GM18517 (cell line): ENCODE data around the gene DDX5.
A peak's percentile ranks its signal among the peaks of the same experiment; 100 is the strongest.
"Not testable (repeated sequence)": the region's sequence is repeated elsewhere in the genome, so short reads cannot be mapped to it uniquely, and the experiment has no call there.

Experiments
- ATAC-seq: cut with Tn5 transposase; IDR thresholded peaks from one replicate; pipeline ENCODE4 v1.9.1; 2021; ENCODE audit warnings: mild to moderate bottlenecking, moderate library complexity; ENCODE audit not compliant: unreplicated experiment

DDX5 gene

DNA sequence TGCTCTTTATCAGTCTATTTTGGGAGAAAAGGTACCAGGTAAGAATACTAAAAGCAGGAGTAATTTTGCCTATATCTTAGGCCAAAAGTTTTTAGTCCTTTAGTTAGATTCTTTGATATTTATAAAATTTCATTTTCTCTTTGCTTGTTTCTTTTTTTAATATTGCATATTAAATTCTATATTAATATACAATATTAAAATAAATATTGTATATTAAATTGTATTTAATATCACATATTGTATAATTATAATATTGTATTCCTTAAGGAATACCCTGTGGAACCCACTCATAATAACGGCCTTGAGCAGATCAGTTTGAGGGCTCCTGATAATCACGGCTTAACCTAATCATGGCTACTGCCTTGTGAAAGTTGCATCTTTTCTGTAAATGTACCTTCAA is 2.6 kb upstream of the DDX5 start:
- no peak for ATAC-seq

DNA sequence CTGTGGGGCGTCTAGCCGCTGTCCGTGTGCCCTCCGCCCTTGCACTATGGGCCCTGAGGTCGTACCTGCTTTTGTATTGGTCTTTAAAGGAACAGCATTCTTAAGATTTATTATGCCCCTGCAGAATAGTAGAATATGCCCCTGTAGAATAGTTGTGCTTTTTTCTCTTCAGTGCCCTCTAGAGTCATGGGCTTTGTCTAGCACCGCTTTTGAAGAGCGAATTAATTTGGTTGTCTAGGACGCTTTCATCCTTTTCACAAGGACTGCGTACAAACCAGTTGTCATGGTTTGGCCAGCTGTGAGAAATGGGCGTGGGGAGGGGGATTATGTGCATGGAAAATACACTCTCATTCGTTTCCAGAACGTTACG is 1.3 kb upstream of the DDX5 start:
- peak; percentile 10 for ATAC-seq

DNA sequence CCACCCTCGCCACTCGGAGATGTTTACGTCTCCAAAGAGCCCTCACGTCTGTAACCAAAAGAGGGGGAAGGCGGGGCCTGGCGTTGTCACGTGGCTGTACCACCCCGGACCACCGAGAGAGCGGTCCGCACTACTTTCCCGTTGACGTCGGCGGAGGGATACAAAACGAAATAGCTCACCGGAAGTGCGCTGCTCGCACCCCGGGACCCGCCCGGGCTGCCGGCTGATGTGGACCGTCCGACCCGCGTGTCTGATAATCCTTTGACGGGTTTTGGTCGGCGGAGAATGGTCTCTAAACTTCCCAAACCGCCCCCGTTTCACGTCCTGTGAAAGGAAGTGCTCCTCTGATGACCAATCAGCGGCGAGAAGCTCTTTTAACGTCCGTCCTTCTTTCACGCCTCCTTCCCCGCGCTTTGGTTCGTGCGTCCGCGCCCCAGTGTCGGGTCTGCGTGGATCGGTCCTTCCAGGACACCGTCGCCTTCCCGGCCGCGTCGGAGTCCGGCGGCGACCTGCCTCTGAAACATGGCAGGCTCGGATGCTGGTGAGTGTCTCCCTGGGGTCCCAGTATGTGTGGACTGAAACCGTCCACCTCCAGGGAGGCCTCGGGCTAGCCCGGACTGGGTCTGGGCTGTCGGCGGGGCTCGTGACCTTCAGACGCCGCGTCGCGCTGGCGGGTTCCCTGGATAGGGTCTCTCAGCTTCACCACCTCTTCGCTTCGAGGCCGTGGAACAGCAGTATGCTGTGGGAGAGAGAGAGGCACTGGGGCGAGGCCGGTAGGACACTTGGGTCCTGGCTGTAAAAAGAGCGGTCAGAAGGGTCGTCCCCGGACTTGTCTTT is 705 bp upstream of the DDX5 start, which contains the start of gene CEP95:
TSS of gene CEP95 (plus strand) at position 402 of the 837 bp plus-strand sequence. CDS start at position 523, 121 bp downstream.
- peak; percentile 44 for ATAC-seq

DNA sequence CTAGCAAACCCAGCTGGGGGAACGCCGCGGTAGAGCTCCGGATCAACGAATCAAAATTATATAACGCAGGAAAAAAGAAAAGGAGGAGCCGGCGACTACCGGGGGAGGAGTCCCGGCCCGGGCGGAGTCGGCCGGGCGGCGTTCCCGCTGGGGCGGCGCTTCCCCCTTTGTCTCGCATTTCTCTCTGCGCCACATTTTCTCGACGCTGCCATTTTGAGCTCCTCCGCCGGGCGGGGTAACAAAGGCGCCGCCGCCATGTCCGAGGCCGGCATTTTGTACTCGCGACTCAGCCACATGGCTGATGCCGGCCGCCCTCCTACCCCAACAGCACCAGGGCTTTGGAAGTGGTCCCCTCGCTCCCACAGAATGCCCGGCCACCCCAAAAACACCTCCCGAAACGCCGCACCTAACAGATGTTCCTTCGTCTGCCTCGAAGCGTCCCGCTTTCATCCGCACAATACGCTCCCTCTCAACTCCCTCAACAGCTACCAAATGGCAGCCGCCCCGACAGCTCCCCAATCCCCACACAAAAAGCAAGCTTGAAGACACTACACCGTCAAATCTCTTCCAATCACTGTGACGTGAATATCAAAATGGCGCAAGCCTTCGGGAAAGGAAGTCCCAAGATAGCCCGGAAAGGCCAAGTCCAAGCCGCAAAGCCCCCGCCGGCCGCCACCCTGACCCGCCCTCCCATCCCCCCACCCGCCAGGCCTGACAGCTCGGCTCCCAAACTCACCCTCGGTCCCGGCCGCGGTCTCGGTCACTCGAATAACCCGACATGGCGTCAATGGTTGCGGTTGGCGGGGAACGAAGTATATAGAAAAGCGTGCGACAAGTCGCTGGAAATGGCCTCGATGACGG is 519 bp downstream of the DDX5 start:
- no peak for ATAC-seq

DNA sequence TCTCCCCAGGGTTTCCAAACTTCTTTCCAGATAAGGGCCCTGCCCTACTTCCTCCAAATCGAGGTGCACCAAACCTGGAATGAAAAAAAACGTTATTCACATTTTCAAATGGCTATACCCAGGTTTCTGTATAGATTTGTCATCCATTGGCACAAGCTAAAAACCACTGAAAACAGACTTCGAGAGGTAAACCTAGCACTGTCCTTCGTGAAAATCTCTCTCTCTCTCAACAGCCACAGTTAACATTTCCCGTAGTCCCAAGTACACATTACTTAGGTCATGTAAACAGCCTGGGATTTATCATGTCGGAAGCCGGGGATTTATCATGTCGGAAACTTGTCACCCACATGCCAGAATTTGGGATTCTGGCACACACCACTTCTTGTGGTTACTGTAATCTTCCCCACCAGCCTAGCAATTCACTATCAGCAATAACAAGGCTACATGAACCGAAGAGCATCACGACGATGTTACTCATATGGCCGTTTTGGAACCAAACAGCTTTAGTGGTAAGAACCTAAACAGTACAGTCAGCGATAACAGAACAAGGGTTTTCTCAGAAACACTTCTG is 1.2 kb downstream of the DDX5 start:
- ATAC-seq, result no peak

DNA sequence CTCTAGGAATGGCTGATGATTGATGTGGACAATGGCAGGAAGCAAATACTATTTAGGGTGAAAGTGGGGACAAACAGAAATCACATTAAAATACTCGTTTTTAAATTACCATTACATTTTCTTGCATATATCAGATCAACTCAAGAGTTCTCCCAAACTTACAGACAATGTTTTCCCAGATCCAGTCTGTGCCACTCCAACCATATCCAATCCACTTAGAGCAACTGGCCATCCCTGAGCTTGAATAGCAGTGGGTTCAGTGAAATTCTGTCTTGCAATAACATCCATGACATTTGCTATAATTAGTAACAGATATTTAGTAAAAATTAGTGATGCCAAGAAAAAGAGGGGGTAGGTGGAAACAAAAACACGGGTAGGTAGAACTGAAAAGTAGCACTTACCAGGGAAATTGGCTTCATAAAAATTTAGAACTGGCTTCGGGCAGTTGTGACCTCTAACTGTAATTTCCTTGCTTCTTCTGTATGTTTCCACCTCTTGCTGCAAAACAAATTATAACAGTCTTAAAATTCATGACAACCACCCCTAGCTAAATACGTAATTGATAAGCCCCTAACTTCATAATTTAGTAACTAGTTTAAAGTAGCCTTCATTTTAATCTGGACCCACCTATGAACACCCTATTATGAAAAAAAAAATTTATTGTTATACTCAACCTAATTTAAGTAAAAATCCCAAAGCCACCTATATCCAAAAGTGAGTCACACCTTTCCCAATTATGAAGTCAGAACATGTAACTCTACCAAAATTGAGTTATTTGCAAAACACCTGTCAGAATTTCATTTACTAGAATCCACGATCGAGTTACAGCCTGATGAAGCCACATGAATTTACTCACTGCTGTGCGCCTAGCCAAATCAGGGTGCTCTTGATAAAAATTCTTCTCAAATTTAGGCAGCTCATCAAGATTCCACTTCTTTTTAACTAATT is 2.0 kb downstream of the DDX5 start:
- no peak for ATAC-seq

DNA sequence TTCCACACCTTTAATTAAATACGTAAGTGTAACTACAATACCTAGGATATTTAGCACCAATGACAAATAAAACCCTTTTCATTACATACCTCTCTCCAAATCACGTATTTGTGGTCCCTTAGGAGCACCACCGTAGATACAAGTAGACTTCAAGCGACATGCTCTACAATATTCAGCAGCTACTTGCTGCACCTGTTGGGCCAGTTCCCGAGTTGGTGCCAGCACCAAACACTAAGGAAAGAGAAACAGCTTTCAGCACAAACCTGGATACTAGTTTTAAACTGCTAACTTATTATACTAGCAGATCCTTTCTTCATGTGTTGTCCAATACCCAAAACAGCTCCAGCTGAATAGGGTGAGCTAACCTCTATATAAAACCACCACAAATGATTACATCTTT is 2.7 kb downstream of the DDX5 start:
- no peak for ATAC-seq

DNA sequence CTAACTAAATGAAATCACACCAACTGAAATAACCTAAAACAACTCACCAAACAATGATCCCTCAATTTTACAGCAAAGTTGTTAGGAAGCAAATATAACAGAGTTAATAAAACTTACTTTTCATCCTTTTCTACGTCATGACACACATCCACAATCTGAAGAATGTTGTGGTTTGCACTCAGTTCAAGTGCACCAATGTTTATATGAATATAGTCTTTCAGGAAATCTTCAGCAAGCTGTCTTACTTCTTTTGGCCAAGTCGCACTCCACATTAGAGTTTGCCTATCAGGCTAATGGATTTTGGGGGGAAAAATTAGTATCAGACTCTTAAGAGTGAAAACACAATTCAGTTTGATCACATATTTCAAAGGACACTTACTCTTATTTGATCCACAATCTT is 3.3 kb downstream of the DDX5 start:
- ATAC-seq, result no peak

DNA sequence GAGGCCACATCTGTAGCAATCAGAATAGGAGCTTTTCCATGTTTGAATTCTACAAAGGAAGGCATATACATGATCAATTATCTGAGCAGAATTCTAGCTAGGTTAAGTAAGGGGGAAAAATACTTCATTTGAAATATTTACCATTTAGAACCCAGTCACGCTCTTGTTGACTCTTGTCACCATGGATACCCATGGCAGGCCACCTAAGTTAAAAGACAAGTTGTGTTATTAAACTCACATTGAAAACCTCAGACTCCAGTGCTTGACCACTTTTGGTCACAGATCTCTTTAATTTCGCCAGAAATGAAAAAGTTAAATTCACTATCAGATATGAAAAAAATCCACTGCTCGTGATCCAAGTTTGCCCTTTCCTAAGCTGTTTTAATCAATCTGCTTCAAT is 4.1 kb downstream of the DDX5 start:
- no peak for ATAC-seq

DNA sequence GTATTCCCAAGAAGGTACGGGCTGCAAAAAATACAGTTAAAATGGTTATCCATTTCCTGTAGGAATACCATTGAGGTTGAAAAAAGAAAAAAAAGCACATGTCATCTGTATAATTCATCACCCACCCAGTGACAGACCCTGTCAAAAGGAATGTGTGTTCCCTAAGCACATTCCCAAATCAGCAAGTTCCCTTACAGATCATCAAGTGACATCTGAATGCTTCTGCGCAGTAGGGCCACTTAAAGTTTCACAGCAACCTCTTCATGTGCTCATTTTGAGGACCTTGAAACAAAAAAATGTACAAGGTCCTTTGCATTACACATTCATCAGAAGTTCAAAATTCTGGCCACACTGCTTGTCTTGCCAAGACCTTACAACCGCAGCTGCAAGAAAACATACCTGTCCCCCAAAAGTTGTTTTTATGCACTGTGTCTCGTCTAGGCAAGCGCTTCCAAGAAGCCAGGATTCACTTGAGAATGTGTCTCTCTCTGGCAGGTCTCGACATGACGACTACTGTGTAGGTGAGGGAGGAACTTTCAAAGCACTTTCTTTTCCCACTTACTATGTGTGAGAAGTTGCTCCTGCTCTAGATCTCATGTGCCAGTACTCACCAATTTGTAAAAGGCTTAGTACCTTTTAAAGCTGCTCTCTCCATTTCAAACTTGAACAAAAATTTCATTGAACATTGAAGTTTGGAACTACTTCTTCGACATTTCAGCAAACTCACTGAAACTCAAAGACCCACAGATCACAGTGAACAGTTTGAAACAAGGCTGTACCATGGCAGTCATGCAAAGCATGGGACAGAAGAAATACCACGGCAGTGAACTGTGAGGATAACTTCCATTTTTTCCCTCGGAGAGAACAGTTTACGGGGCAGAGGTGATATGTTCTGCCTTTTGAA is 5.0 kb downstream of the DDX5 start:
- no peak for ATAC-seq

DNA sequence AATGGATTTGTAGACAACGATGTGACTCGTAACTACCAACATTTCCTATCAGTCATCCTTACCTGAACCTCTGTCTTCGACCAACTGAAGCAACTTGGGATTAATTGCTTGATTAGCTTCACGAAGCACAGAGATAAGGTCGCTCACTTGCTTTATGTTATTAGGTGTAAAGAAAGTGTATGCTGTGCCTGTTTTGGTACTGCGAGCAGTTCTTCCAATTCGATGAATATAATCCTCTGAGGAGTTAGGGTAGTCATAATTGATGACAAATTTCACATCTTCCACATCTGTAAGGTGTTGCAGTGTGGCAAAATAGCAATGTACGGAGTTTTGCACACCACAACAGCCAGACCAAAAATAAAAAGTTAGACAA is 5.6 kb downstream of the DDX5 start:
- ATAC-seq, result no peak

DNA sequence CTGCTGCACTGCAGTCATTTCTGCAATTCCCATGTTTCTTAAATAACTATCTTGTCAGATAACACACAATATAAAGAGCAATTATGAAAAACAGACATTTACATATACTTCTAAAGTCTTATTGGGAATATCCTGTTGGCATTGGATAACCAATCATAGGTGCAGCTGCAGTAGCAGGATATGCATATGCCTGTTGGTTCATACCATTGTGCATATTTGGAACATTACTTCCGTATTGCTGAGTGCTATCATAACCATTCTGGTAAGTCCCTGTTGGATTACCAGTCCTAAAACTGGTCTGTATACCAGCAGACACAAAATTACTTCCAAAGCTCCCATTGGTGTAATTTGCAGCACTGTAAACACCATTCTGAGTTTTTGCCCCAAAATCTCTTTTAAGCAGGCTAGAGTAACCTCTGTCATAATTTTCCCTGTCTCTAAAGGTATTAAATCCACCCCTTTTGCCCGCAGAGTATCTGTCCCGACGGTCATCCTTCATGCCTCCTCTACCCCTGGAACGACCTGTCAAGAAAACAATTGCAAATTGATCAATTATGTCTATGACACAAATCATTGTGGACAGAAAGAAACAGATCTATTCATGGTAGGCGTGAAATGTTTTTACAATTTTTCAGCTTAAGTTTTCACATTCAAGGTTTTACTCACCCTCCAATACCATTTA is 6.1 kb downstream of the DDX5 start:
- ATAC-seq, result no peak

DNA sequence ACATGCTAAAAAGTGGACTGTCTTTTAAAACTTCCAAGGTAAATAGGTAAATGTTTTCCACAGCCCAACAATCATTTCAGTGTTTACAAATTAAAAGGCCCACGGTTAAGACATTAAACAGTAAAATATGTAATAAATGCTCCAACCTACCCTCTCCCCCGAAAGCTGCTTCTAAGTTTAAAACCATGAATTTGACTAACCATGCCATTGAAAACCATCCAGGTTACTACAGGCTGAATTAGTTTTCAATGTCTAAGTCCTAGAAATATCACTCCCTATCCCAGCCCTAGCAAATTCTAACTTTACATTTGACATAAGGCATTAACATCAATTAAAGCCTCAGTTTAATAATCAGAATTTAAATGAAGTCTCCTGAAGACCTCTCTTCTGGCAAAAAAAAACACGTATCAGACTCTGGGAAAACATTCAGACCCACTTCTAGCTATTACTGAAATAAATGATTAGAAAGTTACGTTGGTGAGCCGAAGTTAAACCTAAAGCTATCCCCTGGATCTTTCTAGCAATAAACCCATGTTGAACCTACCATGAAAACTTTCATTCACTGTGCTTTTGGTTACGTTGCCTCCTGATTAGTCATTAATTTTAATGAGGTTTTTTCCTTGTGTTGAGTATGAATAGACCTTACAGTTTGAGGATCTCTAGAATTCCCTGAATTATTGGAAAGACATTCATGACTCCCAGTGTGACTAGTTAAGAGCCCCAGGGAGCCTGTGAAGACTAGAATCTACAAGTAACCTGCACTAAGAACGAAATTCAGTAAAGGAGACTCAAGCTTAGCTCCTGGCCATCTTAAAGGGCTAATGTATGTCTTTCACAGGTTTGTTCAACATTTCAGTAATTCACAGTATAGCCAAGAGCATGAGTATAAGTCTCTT is 7.5 kb downstream of the DDX5 start:
- no peak for ATAC-seq

DNA sequence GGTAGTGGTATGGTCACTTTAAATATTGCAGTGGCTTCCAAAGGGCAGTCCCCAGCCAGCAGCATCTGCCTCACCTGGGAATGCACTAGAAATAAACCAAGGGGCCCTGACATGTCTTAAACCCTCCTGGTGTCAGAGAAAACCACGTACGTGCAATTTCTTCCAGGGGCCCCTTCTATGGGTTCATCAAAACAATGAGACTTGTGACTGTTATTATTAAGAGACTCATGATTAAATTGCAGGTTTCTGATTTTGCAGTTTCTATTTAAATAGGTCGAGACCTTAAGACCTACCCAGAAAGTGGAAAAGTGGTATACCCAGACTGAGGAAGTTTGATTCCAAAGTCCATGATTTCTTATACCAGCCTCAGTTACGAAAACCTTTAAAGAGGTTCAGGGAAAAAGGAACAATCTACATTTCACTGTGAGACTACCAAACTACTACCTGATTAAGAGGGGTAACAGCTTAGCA is 8.5 kb downstream of the DDX5 start:
- ATAC-seq, result no peak

DNA sequence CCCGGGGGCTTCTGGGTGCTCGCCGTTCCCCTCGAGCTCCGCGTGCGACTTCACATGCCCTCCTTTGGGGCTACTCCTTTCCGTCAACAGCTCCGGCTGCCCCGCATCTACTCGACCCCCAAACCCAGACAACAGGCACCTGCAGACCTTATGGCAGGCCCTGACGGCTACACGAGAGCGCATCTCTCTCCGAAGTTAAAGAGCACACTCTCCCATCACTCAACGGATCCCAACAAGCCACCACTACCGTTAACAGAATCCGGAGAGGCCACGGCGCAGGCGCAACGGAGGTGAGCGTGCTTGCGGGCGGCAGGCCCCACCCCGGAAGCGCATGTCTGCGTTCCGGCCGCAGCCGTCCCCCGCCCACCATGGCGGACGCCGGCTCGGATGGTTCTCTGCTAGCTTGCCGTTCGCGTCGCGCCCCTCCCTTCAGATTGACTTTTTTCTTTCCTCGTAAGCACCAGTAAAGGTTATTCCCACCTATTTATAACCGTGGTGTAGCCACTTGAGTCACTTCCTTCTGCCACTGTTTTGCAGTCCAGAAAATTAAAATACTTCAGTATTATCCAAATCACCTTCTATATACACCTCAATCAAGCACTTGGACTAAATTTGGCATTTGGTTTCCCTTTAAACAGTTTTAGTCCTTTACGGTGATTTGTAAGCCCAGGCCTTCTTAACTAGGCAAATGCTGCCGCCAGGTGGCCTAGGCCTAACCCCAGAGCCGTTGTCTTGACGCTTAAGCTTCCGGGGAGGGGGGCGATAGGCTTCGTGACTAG is 9.1 kb downstream of the DDX5 start, which contains the start of gene POLG2:
TSS of gene POLG2 (minus strand) at position 269 of the 779 bp plus-strand sequence. CDS start at position 183, 86 bp downstream.
- peak; percentile 69 for ATAC-seq

DNA sequence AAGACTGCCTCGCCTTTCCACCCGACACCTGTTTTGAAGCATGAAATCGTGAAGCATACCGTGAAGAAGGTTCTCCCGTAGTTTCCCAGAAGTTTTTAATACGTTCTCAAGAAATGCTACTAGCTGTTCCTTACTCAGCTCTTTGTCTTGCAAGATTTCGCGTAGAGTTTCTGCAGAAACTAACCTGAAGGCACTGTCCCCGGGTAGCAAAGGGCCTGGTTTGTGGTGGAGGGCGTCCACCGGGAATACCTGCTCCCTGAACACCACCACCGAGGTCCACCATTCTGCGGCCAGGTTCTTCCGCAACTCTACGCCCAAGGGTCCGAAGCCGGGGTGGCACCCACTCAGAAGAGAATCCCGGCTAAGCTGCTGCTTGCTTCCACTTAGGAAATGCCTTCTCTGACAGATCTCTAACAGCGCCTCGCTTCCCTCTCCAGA is 9.7 kb downstream of the DDX5 start:
- no peak for ATAC-seq

DNA sequence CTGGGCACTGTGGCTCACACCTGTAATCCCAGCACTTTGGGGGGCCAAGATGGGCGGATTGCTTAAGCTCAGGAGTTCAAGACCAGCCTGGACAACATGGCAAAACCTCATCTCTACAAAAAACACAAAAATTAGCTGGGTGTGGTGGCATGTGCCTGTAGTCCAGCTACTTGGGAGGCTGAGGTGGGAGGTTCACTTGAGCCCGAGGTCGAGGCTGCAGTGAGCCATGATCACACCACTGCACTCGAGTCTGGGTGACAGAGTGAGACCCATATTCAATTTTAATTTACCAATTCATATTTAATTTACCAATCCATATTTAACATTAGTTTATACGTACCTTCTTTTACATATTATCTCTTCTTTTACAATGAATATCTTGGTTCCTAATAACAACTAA is 10.8 kb downstream of the DDX5 start:
- ATAC-seq, result not testable (repeated sequence)
